ENCODE results near the gene SLC66A2.

SLC66A2 gene

GRCh38 chr18:79864006-79864725 lies 87.3 kb downstream of the SLC66A2 start:
- no peak for DNase-seq

- DNase-seq: no peak
Measured at GRCh38 chr18:79863161-79864005, 88.1 kb downstream of the SLC66A2 start.

GRCh38 chr18:79862562-79862961 lies 88.9 kb downstream of the SLC66A2 start:
- no peak for DNase-seq

GRCh38 chr18:79861687-79862086 lies 89.8 kb downstream of the SLC66A2 start:
- DNase-seq: no peak

GRCh38 chr18:79859314-79859713 lies 92.1 kb downstream of the SLC66A2 start:
- DNase-seq: no peak

GRCh38 chr18:79857082-79857671 lies 94.3 kb downstream of the SLC66A2 start:
- no peak for DNase-seq

GRCh38 chr18:79856119-79857007 lies 95.1 kb downstream of the SLC66A2 start:
- DNase-seq: no peak

- no peak for DNase-seq
Measured at GRCh38 chr18:79855147-79855933, 96.1 kb downstream of the SLC66A2 start.

GRCh38 chr18:79853993-79854364 lies 97.5 kb downstream of the SLC66A2 start:
- DNase-seq: no peak

GRCh38 chr18:79853303-79853992 lies 98.0 kb downstream of the SLC66A2 start:
- no peak for DNase-seq

GRCh38 chr18:79852561-79853302 lies 98.7 kb downstream of the SLC66A2 start:
- DNase-seq: no peak
